GM10847 (cell line): ENCODE measurements around the gene P2RY12.

ENCODE experiments used
- POLR2A ChIP-seq: IDR thresholded peaks from 2 replicates; pipeline ENCODE4 v1.6.1; 2011; ENCODE audit not compliant: insufficient read length; ENCODE audit errors: extremely low read depth

Gene P2RY12

GRCh38 chr3:151400341-151400740 lies 15.8 kb upstream of the P2RY12 start:
- TF ChIP-seq POLR2A, result no peak

DNA sequence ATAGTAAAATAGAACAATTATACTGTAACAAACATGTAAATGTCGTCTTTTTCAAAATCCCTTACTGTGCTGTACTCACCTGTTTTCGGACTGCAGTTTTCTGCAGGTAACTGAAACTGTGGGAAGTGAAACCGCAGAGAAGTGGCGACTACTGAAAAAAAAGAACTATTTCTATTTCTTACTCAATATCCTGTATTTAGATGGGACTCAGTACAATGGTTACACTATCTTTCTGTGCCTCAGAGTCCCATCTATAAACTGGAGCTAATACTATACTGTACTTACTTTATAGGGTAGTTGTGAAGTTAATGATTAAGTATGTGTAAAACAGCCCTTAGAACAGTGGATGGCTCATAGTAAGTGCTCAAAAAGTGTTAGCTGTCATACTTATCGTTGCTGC lies 14.3 kb upstream of the P2RY12 start:
- TF ChIP-seq POLR2A, result no peak

GRCh38 chr3:151395806-151396205 lies 11.3 kb upstream of the P2RY12 start:
- TF ChIP-seq POLR2A, result no peak

- TF ChIP-seq POLR2A, result no peak
Observed at GRCh38 chr3:151394611-151395010, 10.1 kb upstream of the P2RY12 start.

DNA sequence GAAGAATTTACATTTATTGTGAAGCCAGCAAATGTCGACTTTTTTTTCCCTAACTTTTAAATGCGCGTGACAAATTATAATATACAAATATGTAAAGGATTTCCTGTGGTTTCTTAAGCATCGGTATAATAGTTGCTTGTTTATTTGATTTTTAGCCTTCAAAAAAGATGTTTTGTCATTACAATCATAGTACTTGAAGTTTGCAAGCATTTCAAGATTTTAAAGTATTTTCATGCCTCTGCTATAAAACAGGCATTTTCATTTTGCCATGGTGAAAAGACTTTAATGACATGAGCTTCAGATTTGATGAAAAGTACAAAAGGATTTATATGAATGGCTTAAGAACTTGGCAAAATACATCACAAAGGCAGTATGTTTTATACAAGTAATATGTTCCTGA lies 9.4 kb upstream of the P2RY12 start:
- no peak for TF ChIP-seq POLR2A

DNA sequence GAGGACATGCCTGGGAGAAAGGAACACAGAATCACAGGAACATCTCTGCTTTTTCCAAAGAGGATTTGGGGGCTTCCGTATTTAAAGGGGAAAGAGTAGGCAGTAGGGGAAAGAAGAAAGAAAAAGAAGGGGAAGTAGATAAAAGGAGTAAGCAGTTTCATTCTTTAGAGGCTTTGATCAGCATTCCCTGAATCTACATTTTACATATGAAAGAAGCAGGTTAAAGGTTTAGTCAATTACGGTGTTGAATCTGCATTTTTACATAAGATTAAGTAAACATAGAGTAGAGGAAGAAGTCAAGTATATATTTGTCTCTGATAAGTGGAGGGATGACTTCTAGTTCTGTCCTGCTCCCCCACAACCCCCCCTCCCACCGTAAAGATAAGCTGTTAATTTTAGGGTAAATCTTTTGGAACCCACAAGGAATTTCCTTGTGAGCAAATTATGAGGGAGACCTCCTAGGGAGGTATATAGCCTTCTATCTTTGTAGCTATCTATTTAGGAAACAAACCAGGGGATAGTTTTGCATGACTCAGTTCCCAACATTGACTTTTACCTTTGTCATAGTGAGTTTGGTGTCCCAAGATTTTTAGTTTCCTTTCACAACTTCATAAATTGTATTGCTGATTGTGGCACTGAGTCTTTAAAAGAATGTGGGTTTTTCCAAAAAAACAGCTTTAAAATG lies 8.7 kb upstream of the P2RY12 start:
- no peak for TF ChIP-seq POLR2A

GRCh38 chr3:151391720-151392119 lies 7.2 kb upstream of the P2RY12 start:
- TF ChIP-seq POLR2A, result no peak

DNA sequence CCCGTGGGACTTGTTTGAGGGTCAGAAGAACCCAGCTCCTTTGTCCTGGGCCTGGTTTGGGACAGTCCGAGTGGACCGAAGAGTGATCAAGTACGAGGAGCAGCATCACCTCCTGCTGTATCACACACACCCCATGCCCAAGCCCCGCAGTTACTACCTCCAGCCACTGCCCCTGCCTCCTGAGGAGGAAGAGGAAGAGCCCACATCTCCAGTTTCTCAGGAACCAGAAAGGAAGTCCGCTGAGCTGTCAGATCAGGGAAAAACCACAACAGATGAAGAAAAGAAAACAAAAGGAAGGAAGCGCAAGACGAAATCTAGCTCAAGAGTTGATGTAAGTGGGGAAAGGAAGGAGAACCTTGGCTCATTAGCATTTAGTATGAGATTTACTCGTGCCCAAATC lies 3.3 kb upstream of the P2RY12 start:
- TF ChIP-seq POLR2A, result no peak

GRCh38 chr3:151387432-151387831 lies 2.9 kb upstream of the P2RY12 start:
- TF ChIP-seq POLR2A, result no peak

GRCh38 chr3:151386056-151386455 lies 1.5 kb upstream of the P2RY12 start:
- TF ChIP-seq POLR2A, result no peak

- TF ChIP-seq POLR2A, result no peak
Observed at GRCh38 chr3:151383956-151384355, 597 bp downstream of the P2RY12 start.

- no peak for TF ChIP-seq POLR2A
Observed at GRCh38 chr3:151383111-151383510, 1.4 kb downstream of the P2RY12 start.

DNA sequence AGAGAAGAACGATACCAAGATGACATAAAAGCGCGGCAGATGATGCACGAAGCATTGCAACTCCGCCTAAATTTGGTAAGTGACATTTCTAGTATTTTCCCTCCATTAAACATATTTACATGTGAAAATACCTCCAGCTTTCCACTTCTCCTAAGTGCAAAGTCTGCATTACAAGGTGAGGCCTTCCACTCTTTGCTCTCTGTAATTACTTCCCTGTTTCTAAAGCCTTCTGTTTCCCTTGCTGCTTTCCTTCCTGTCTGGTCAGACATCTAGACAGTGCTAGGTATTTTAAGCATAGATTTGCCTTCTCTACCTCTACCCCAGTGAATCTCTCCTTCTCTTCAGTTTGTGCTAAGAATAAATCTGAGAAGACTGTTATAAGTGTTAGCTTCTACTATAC lies 1.9 kb downstream of the P2RY12 start:
- TF ChIP-seq POLR2A, result no peak

DNA sequence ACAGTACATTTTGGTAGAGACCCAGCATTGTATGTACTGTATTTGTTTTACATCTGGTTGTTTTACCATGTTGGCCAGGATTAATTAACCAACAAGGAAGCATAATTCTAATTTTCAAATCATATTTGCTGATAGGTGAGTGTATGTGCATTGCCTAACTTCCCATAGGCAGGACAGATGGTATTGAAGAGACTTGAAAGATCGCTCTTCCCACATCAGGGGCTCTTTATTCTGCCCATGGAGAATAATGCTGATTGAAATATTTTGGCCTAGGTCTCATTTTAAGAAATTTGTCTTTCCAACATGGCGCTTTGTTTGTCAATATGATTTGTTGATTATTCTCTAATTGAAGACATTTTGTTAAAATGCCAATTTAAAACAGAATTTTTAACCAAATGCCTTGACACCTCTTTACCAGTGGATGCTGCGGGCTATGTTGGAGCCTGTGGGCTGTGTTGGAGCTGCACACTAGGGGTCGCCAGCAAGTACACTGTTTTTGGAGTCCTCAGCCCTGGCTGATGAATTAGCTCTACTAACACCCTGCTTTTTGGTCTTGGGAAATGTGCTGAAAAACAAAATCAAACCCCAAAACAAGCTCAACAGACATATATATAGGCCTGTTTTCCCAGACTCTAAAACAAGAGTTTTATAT lies 5.3 kb downstream of the P2RY12 start:
- TF ChIP-seq POLR2A, result no peak

DNA sequence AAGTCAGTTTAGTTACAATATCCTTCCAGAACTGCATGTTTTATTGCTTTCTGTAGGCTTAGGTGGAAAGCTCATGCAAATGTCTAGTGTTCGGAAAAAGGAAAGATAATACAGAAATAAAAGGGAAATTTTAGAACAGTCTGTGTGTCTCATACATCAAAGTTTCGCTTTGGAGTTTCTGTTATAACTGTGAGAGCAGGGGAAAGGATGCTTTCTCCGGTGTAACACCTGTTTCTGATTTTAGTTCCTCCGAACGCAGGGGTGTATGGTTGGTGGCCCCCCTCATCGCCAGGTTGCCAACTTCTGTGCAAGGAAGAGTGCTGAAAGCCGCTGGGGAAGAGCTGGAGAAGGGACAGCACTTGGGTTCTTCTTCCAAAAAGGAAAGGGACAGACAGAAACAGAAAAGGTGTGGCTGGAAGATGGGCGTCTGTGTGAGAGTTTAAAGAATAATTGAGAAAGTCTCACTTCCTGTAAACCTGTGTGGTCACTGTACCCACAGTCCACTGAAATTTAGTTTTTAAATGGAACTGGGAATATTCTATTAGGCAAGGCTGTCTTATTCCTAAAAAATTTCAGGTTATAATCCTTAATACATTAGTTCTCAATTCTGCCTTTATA lies 6.7 kb downstream of the P2RY12 start:
- TF ChIP-seq POLR2A, result no peak

DNA sequence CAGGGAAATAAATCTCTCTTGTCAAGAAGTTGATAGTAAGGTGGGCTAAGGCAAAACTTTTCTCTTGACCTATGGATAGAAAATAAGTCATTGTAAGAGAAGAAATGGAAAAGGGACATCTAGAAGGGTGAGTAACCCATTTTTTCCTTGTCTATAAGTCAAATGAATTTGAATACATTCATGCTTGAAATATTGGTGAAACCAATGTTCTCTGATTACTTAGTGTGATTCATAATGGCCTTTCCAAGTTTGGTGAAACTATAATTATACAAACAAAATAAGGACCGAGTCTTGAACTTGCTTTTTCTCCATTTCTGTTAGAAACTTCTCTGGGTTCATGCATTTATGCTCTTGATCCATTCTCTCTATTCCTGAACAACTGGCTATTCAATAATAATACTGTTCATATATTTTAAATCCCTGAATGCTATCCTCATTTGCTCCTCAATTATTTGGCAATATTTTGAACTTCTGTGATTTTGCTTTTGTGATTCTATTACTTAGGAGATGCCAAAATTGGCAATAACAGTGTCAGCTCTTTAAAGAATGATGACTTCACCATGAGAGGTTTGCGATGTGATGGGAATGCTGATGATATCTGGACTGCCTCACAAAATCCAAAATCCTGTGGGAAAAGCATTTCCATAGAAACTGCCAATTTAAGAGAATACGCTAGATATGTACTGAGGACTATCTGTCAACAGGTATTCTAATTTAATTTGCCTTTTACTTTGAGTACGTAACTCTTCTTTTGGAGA lies 12.3 kb downstream of the P2RY12 start:
- no peak for TF ChIP-seq POLR2A
